GM12865 (cell line): ENCODE measurements around the gene GH2.
A peak's percentile ranks its signal among the peaks of the same experiment; 100 is the strongest.
"Not testable (repeated sequence)": the region's sequence is repeated elsewhere in the genome, so short reads cannot be mapped to it uniquely, and the experiment has no call there.

Source experiments
- DNase-seq: peaks from one replicate; pipeline ENCODE4 v3.0.0; 2010; ENCODE audit warnings: low read depth
- H3K4me3 ChIP-seq: 2 replicates; pipeline ENCODE4 v1.5.1; 2011; ENCODE audit warnings: mild to moderate bottlenecking, low read depth, low read length, control low read depth
- TF ChIP-seq, protein P1 (sequence below): IDR thresholded peaks from 2 replicates; pipeline ENCODE4 v1.5.1; 2011; ENCODE audit warnings: low read length, control low read depth, low read depth, inconsistent platforms; ENCODE audit not compliant: insufficient read depth; ENCODE audit errors: missing control alignments

GH2 gene

DNA sequence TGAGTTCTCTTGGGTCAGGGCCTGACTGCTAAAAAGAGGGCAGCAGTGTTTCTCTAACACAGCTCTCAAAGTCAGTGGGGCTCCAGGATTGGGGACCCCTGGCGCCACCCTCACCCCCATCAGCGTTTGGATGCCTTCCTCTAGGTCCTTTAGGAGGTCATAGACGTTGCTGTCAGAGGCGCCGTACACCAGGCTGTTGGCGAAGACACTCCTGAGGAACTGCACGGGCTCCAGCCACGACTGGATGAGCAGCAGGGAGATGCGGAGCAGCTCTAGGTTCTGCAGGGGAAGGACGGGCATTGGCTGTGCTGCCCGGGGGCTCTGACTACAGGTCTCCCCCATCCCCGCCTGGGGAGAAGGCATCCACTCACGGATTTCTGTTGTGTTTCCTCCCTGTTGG, 35.9 kb upstream of the GH2 start:
- TF ChIP-seq, protein P1, sequence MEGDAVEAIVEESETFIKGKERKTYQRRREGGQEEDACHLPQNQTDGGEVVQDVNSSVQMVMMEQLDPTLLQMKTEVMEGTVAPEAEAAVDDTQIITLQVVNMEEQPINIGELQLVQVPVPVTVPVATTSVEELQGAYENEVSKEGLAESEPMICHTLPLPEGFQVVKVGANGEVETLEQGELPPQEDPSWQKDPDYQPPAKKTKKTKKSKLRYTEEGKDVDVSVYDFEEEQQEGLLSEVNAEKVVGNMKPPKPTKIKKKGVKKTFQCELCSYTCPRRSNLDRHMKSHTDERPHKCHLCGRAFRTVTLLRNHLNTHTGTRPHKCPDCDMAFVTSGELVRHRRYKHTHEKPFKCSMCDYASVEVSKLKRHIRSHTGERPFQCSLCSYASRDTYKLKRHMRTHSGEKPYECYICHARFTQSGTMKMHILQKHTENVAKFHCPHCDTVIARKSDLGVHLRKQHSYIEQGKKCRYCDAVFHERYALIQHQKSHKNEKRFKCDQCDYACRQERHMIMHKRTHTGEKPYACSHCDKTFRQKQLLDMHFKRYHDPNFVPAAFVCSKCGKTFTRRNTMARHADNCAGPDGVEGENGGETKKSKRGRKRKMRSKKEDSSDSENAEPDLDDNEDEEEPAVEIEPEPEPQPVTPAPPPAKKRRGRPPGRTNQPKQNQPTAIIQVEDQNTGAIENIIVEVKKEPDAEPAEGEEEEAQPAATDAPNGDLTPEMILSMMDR = no peak
- no peak overlapping the region for H3K4me3 ChIP-seq
- DNase-seq = no peak

DNA sequence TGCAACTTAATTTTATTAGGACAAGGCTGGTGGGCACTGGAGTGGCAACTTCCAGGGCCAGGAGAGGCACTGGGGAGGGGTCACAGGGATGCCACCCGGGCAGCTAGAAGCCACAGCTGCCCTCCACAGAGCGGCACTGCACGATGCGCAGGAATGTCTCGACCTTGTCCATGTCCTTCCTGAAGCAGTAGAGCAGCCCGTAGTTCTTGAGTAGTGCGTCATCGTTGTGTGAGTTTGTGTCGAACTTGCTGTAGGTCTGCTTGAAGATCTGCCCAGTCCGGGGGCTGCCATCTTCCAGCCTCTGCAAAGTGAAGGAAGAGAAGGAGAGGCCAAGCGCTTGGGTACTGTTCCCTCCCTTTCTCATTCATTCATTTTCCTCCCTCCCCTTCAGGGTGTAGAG, 35.5 kb upstream of the GH2 start:
- DNase-seq, H3K4me3 ChIP-seq: not testable (repeated sequence)

DNA sequence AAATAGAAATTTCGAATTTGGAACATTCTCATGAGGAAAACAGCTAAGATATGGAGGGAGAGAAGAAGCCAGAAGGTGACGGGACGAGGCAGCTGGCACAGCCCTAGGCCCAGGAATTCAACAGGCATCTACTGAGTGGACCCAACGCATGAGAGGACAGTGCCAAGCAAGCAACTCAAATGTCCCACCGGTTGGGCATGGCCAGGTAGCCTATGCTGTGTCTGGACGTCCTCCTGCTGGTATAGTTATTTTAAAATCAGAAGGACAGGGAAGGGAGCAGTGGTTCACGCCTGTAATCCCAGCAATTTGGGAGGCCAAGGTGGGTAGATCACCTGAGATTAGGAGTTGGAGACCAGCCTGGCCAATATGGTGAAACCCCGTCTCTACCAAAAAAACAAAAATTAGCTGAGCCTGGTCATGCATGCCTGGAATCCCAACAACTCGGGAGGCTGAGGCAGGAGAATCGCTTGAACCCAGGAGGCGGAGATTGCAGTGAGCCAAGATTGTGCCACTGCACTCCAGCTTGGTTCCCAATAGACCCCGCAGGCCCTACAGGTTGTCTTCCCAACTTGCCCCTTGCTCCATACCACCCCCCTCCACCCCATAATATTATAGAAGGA, 34.9 kb upstream of the GH2 start:
- DNase-seq = no peak
- TF ChIP-seq, protein P1 = no peak
- no peak overlapping the region for H3K4me3 ChIP-seq

DNA sequence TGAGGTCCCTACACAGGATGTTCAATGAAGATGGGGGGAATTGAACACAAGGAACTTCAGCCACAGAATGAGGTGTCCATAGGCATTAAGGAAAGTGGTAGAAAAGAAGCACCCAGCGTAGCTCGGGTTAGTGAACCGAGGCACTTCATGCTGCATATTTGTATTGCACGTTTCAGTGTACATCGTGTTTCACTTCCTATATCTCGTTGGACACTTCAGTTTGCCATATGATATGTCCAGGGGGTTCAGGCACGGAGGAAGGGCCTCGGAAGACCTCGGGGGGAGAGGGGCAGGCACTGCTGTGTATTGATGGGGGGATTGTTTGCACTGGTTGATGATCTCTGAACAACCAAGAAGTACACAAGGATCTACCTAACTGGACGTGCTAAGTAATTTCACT, 34.0 kb upstream of the GH2 start:
- not testable (repeated sequence) for DNase-seq, H3K4me3 ChIP-seq

DNA sequence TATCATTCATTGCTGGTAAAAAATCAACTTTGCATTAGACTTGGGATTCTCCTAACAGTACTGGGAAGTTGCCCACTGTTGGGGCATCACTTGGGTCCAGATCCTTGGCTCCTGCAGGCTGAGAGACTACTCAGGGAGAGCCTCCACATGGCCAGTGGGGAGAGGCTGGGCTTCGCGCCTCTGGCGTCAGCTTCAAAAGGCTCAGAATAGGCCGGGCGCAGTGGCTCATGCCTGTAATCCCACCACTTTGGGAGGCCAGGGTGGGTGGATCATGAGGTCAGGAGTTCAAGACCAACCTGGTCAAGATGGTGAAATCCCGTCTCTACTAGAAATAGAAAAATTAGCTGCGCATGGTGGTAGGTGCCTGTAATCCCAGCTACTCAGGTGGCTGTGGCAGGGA, 32.7 kb upstream of the GH2 start:
- TF ChIP-seq, protein P1 = no peak
- no peak overlapping the region for H3K4me3 ChIP-seq
- no peak for DNase-seq

DNA sequence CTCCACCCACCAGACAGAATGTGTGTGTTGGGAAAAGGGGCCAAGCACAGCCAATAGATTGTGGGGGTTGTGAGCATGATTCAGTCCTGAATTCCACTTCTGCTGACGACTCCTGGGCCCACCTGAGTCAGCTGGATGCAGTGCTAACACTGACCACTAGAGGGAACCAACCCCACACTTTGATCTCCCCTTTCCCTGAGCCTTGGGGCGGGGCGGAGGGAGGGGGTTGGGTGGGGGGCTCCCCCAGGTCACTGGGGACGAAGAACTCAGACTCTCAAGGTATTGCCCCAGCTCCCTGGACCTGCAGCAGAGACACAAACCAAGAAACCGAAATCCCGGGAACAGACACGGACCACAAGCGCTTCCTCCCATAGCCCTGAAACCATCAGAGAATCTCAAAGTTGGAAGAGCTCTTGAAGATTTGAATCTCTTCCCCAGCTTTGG, 29.9 kb upstream of the GH2 start:
- H3K4me3 ChIP-seq = no peak overlapping the region
- TF ChIP-seq, protein P1 = peak; percentile 71
- peak; percentile 40 for DNase-seq

DNA sequence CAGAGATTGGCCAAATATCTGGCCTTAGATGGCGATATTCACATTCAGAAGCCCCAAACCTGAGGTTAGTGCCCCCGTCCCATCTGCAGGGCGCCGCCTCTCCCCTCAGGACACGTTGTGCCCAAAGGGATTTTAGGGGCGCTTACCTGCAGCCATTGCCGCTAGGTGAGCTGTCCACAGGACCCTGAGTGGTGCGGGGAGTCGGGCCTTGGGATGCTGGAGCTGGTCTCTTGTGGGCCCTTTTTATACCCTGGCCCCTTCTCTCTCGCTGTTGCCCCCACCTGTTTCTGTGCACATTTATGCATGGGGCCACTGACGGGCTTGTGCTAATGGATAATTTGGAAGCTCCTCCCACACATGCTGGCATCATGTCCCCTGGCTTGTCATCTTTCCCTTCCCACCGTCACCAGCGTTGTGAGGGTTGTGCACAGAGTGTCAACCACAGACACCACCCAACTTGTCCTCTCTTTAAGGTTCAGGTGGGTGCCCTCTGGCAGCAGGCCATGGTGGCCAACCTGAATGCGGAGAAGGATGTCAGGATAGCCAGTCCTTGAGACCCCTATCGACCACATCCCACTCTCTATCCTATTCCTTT, 29.4 kb upstream of the GH2 start, which contains the start of gene CSHL1:
TSS of gene CSHL1 (minus strand) at position 218 of the 595 bp plus-strand sequence. CDS start at position 156, 62 bp downstream.
- H3K4me3 ChIP-seq = no peak within 1 kb of the TSS
- no peak for DNase-seq
- TF ChIP-seq, protein P1 = no peak

DNA sequence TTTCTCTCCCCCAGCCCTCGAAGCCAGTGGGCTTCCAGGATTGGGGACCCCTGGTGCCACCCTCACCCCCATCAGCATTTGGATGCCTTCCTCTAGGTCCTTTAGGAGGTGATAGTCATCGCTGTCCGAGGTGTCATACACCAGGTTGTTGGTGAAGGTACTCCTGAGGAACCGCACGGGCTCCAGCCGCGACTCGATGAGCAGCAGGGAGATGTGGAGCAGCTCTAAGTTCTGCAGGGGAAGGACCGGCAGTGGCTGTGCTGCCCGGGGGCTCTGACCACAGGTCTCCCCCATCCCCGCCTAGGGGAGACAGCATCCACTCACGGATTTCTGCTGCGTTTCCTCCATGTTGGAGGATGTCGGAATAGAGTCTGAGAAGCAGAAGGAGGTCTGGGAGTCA, 28.4 kb upstream of the GH2 start:
- TF ChIP-seq, protein P1 = no peak

DNA sequence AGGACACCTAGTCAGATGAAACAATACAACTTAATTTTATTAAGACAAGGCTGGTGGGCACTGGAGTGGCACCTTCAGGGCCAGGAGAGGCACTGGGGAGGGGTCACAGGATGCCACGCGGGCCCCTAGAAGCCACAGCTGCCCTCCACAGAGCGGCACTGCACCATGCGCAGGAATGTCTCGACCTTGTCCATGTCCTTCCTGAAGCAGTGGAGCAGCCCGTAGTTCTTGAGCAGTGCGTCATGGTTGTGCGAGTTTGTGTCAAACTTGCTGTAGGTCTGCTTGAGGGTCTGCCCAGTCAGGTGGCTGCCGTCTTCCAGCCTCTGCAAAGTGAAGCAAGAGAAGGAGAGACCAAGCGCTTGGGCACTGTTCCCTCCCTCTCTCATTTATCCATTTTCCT, 27.8 kb upstream of the GH2 start:
- not testable (repeated sequence) for H3K4me3 ChIP-seq, DNase-seq

More for the DNA sequence above, 28.4 kb upstream of the GH2 start:
- no peak overlapping the region for H3K4me3 ChIP-seq
- no peak for DNase-seq
